Measurements from ENCODE around the gene SRPRB.

Gene SRPRB, protein sequence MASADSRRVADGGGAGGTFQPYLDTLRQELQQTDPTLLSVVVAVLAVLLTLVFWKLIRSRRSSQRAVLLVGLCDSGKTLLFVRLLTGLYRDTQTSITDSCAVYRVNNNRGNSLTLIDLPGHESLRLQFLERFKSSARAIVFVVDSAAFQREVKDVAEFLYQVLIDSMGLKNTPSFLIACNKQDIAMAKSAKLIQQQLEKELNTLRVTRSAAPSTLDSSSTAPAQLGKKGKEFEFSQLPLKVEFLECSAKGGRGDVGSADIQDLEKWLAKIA

DNA sequence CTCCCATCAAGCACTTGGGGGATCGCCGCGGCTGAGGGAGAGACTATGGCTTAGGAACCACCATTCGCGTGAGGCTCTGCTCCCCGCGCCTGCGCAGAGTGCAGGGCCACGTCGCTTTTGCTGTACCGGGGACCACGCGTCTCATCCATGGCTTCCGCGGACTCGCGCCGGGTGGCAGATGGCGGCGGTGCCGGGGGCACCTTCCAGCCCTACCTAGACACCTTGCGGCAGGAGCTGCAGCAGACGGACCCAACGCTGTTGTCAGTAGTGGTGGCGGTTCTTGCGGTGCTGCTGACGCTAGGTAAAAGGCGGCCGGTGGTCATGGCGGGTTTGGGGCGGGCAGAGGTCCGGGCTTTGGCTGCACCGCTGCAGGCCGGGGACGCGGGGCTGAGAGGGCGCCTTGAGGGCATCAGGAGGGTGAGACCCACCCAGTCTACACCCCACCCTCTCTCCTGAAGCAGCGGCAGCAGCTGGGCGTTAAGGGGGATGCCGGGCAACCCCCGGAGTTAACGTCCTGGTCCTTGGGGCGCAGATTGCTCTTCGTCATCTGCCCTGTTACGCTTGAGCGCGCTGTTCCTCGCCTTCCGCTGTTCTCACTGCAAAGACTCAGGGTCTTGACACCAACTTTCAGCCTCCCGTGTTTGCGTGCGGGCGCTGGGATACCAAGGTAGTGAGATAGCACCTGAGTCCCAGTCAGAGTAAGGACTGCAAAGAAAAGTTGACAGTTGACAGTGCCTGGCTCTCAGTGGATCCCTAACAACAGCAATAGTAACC is at the start of gene SRPRB:
Gene SRPRB (plus strand): TSS at position 114 of the 774 bp plus-strand sequence. CDS start 34 bp downstream, at position 148.
- DNase-seq (ENCODE audit: low read depth in 2 of 2), result peak; percentile 86 to 89

DNA sequence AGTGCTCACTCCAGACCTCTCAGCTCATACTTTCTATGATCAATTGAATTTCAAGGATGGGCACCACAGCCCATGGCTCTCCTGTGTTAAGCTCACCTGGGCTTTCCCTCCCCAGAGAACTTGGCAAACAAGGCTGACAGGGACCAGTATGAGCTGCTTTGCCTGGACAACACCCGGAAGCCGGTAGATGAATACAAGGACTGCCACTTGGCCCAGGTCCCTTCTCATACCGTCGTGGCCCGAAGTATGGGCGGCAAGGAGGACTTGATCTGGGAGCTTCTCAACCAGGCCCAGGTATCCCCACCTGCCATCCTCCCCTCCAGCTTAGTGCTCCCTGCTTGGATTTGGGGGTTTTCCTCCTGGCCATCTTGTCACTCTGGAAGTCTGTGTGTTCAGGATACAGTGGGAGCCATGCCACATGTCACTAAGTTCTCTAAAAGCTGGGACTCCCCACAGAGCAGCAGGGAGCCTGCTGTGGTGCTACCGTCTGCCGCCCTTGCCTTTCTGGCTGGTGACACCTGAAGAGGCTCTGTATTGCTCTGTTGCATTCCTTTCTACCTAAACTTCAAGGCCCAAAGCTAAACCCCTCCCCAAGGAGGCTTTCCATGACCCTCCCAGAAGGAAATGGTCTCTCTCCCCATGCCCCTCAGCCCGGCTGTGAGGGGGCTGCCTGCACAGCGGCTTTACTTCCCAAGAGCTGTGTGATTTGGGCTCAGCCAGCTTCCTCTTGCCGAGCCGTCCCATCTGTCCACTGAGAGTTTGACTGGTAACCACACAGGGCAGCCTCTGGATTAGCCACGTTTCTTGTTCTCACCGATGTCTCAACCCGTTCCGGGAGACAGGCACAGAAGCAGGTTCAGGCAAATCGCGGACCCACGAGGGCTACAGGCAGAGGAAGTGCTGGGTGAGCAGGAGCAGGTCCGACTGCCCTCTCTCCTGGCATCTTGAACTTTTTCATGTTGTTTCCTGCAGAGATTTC is 48.6 kb upstream of the SRPRB start:
- no peak for DNase-seq (ENCODE audit: low read depth in 2 of 2)

DNA sequence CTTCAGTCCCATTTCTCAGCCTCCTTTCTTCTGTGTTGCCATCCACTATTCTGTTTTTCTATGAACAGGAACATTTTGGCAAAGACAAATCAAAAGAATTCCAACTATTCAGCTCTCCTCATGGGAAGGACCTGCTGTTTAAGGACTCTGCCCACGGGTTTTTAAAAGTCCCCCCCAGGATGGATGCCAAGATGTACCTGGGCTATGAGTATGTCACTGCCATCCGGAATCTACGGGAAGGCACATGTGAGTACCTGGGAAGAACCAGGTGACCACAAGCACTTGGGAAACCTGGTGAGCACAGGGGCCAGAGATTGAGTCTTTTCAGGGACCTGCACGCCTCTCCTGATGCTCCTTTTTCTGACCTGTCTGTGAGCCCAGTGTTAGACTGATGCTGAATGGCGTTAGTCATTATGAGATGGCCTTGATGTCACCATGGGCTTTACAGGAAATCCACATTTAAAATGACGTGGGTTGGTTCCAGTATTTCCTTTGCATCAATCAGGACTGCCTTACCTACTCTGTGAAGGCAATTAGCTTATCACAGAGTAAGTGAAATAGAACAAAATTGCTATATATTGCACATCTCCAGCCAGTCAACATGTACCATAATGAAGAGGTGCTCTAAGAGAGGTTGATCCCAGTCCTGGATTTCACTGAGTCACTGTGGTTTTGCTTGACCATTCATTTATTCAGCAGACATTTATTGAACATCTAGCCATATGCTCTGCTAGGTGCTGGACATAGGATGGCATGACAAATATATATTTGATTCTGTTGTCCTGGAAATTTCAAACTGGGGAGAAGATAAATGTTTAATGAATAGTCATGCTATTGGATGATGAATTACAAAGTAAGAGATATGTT is 47.7 kb upstream of the SRPRB start:
- no peak for DNase-seq (ENCODE audit: low read depth in 2 of 2)

DNA sequence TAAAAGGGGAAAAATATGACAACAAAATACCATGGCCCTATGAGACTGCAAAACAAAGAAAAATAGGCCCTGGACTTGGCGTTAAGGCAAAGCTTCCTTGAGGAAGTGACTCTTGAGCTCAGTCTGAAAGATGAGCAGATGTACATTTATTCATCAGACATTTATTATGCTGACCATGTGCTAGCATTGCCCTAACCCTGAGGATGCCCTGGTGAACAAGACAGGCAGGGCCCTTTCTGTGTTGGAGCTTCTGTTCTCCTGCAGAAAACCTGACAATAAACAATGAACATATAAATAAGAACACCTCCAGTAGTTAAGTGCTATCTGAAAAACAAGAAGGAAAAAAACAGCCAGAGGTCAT is 47.1 kb upstream of the SRPRB start:
- DNase-seq (ENCODE audit: low read depth in 2 of 2), result no peak

DNA sequence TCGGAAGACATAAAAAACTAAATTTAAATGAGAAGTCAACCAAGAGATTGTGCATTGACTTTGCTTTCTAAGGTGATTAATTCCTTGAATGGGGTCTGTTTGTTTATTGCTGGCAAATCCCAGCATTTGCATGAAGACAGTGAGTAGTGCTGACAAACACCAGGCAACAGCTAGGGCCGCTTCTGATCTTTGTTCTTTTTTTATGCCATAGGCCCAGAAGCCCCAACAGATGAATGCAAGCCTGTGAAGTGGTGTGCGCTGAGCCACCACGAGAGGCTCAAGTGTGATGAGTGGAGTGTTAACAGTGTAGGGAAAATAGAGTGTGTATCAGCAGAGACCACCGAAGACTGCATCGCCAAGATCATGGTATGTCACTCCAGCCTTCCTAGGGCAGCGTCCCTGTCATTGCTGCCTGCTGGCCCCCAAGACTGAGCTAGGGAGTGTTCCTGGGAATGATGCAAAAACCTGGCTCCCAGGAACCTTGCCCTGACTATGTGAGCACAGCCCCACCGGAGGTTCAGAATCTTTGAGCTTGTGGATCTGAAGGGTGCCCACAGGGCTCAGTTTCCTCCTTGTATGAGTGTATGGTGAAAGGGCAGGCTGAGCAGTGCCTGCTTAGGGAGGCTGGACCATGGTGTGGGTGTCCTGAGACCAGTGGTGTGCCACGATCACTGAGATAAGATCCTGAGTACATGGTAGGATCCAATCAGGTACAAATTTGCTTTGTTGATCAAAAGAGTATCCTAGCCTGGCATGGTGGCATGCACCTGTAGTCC is 46.5 kb upstream of the SRPRB start:
- no peak for DNase-seq (ENCODE audit: low read depth in 2 of 2)

DNA sequence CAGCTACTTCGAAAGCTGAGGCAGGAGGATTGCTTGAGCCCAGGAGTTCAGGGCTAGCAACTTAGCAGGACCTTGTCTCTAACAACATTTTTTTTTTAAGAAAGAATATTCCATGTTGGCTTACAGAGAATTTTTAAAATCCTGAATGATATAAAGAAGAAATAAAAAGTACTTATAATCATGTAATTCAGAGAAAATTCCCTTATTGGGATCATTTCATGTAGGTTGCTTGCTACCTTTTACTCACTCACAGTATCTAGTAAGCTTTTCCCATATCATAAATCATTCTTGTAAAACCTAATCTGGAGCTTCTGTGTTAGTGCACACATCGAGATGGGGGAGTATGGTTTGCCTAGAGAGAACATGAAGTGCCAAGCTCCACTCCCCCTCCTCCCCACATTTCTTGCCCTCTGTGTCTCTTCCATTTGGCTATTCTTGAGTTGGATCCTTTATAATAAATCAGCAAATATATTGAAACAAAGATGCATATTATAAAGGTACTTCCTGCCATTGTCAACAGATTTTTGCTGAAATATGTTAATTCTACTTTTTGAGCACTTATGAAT is 45.8 kb upstream of the SRPRB start:
- DNase-seq (ENCODE audit: low read depth in 2 of 2), result no peak

DNA sequence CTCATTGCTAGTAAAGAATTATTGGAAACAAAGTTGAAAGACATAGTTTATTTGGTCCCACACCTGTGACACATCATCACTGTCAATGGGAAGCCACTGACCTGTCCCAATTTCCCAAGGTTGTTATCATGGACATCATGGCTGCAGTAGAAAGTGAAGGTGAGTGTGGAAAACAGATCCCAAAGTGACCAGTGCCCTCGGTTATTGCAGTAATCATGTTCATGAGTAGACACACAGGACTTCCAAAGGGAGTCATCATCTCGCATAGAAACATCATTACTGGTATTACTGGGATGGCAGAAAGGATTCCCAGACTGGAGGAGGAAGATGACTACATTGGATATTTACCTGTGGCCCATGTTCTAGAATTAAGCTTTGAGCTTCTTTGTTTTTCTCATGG is 44.7 kb upstream of the SRPRB start:
- no peak for DNase-seq (ENCODE audit: low read depth in 2 of 2)

DNA sequence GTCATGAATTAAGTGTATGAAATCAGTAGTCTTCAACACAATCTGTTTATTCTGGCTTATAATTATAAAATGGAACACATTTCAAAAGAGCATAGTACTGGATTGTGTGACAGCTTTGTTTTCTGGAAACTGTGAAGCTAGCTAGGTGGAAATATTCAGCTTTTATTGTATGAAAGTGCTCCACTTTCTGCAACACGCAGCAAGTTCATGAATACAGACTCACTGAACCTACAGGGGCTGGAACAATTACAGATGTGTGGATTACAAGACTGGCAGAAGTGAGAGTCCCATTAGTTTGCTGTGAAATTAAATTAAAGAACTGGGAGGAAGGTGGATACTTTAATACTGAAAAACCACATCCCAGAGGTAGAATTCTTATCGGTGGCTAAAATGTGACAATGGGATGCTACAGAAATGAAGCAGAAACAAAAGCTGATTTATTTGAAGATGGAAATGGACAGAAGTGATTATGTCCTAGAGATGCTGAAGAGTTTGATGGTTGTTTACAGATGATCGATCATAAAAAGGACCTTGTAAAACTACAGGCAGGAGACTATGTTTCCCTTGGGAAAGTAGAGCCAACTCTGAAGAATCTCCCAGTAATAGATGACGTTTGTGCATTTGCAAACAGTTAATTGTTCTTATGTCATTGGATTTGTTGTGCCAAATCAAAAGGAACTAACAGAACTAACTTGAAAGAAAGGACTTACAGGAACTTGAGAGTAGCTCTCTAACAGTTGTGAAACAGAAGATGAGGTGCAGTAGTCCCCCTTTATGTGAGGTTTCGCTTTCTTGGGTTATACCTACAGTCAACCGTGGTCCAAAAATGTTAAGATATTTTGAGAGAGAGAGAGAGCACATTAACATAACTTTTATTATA is 43.8 kb upstream of the SRPRB start:
- no peak for DNase-seq (ENCODE audit: low read depth in 2 of 2)

DNA sequence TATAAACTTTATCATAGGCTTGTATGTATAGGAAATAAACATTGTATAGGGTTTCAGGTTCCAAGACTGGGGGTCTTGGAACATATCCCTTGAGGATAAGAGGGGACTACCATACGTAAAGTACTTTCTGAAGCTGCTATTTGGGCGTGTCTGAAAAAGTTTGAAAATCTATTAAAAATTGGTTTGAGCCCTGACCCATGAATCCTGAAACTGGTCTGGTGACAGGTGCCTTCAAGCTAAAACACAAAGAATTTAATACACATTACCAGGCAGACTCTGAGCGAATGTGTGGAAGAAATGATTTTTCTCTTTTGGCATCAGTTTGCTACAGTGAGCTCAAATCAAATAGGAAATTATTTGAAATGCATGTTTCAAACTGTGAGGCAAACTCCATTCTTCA is 43.1 kb upstream of the SRPRB start:
- DNase-seq (ENCODE audit: low read depth in 2 of 2), result no peak

DNA sequence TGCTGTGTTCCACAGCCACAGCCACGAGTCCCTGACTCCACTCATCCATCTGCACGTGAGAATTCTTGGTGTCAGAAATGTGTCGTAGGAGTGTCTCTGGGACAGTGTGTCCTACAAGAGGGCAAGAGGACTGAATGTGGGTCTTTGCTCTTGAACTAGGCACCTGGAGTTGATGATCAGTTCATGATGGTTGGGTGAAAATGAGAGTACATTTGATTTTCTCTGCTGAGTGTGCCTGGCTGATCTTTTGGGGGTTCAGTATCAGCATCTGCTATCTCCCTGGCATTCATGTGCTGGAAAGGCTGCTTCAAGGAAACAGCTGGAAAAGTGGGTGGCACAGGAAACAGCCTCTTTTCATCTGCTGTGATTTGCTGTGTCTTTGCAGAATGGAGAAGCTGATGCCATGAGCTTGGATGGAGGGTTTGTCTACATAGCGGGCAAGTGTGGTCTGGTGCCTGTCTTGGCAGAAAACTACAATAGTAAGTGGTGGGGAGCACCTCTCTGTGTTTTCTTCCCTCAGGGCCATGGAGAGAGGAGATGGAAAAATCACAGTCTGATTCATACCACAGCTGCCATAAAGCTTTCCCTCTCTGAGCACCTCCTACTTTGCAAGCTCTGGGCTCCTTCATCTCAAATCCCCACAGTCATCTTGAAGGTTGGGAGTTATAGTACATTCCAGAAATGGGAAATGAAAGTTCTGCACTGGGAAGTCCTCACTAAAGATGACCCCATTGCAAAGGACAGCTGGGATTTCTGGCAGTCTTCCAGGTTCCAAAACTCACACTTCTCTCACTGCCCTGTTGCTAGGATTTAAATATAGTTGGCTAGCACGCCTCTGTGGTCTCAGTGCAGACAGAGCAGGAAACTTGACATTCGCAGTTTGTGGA is 41.6 kb upstream of the SRPRB start:
- no peak for DNase-seq (ENCODE audit: low read depth in 2 of 2)

DNA sequence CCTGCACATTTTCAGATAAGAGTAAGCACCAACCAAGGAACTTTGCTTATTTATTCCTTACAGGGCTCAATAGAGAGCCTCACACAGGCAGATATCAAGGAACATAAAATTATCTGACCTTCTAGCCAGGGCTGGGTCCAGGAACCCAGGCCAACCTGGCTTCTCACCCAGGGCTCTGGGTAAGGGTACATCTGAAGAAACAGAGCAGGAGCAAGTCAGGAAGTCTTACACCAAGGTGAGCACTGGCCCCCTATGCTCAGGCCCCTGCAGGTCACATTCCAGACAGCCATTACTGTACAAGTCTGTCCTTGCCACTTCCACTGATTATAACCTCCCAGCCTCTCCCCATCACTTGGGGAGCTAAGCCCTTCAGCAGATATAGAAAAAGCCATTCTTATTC is 40.4 kb upstream of the SRPRB start:
- no peak for DNase-seq (ENCODE audit: low read depth in 2 of 2)

DNA sequence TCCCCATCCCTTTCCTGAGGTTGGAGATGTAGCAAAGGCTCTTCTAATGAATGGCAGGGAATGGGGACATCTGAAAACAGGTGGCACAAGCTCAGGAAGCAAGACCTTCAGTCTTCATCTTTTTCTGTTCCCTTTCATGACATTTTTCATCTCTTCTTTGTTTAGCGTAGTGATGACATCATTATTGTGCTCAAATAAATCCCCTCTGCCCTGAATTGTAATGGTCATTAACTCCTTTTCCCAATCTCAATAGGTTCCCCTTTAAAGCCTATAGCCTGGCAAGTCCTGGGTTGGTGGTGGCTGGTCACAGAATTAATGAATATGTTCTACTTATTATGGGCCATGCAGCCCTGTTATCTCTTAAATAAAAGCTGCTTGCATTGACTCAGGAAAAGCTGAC is 38.0 kb upstream of the SRPRB start:
- DNase-seq (ENCODE audit: low read depth in 2 of 2), result no peak

DNA sequence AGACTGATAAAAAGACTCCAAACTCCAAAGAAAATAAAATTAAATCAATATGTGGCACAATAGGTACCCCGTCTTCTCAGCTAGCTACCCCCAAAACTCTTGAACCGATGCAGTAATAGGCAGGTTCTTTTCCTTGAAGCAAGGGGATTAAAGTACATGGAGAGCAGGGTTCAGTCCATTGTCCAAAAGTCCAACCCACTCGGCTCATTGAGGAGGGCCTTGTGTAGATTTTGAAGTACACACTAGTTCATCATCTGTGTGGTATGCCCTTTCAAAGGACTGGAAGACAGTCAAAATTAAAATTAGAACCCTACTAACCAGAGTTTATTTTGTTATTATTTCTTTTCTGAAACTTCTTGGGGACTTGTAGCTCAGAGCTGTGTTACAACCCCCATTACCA is 36.1 kb upstream of the SRPRB start:
- no peak for DNase-seq (ENCODE audit: low read depth in 2 of 2)

DNA sequence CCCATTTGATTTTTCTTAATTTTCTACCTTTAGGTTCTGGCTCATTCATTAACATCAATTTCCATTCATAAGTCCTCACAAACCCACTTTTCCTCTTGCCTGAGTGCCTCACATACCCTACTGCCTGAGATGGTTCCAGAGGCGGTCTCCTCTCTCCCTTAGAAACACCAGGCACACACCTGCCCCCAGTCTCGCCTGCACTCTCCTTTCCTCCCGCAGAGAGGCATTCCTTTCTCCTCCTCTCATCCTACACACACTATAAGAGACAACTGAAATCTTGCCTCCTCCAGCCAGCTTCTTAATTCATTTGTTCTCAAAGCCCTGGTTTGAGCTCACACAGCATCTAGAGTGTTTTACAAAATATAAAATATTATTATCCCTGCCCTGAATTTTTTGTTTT is 31.9 kb upstream of the SRPRB start:
- DNase-seq (ENCODE audit: low read depth in 2 of 2), result no peak

DNA sequence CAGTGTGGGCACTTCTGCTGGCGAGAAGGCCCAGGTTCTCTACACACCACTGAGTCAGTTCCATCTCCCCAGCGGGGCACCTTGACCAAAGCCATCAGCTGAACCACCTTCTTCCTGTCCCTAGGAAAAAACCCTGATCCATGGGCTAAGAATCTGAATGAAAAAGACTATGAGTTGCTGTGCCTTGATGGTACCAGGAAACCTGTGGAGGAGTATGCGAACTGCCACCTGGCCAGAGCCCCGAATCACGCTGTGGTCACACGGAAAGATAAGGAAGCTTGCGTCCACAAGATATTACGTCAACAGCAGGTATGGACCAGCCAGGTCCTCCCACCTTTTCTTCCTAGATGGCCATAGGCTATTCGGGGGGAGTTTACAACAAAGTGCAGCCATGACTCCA is 30.3 kb upstream of the SRPRB start:
- no peak for DNase-seq (ENCODE audit: low read depth in 2 of 2)

DNA sequence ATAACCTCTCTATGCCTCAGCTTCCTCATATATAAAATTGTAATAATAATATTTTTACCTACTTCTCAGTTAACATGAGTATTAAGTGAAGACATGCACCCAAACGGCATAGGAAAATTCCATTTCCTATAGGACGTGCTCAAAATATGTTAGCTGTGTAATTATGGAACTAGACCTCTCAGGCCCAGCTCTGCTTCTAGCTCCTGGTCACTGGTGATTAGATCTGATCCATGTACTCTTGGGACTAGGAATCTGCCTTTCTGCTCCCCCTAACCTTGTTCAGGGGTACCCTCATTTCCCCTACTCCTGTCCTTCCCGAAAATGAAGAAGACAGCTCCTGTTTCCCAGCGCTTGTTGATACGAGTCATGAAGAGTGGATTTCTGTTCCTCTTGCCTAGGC is 29.8 kb upstream of the SRPRB start:
- DNase-seq (ENCODE audit: low read depth in 2 of 2), result no peak

DNA sequence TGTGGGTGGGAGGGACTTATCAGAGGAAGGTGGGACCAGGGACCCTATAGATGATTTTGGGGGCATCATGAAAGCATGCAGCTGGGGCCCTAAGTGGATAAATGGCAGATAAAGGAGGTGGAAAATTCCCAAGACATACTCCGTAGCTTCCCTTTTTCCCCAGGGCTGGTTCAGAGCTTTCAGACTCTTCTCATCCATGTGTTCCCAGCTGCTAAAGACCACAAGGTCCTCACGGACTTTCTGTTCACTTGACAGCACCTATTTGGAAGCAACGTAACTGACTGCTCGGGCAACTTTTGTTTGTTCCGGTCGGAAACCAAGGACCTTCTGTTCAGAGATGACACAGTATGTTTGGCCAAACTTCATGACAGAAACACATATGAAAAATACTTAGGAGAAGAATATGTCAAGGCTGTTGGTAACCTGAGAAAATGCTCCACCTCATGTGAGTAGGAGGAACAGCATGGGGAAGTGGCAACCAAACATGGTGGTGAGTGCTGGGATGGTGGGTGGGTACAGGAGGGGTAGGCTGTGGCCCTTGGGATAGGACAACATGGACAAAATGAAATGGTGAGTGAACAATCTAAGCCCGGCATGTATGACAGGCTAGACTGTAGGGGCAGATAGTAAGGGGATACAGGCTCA is 28.7 kb upstream of the SRPRB start:
- no peak for DNase-seq (ENCODE audit: low read depth in 2 of 2)

Data from stimulated activated CD8-positive, alpha-beta memory T cell treated with anti-CD3 and anti-CD28 coated beads, Interleukin-7, amount 100 ng/mL, for 1 hour (primary cell).